GM12878 (cell line): ENCODE measurements around the gene ANKRD55.

Experiments
- EZH2 ChIP-seq: IDR thresholded peaks from 2 replicates; pipeline ENCODE4 v1.6.1; 2012; ENCODE audit warnings: low read depth, mild to moderate bottlenecking, control low read depth, inconsistent platforms, low read length, borderline replicate concordance; ENCODE audit not compliant: control insufficient read depth
- GABPA ChIP-seq: IDR thresholded peaks from 2 replicates; pipeline ENCODE4 v1.6.1; 2014; ENCODE audit warnings: antibody characterized with exemption, low read depth, mild to moderate bottlenecking, inconsistent platforms
- NFYB ChIP-seq: IDR thresholded peaks from 2 replicates; pipeline ENCODE4 v1.6.1; 2011; ENCODE audit warnings: low read depth, mild to moderate bottlenecking, low read length, improper control_type of control experiment, moderate library complexity; ENCODE audit not compliant: insufficient read depth
- TF ChIP-seq, protein P1 (sequence below): fragments of 450-650 bp; IDR thresholded peaks from 2 replicates; pipeline ENCODE4 v1.6.1; 2017; ENCODE audit warnings: mild to moderate bottlenecking
- TF ChIP-seq, protein P2 (sequence below), 3 experiments: IDR thresholded peaks in 2 of 3; conservative IDR thresholded peaks in 1 of 3; 2 replicates each; pipeline ENCODE4 v1.5.1; 2011; ENCODE audit warnings: low read depth in 3 of 3, low read length in 3 of 3, mild to moderate bottlenecking in 3 of 3, control low read depth in 2 of 3, moderate library complexity in 2 of 3, inconsistent platforms in 1 of 3, mixed read lengths in 1 of 3; ENCODE audit not compliant: control insufficient read depth in 2 of 3, insufficient read depth in 1 of 3; ENCODE audit errors: extremely low read depth in 1 of 3
- TF ChIP-seq, protein P3 (sequence below): IDR thresholded peaks from 2 replicates; pipeline ENCODE4 v1.6.1; 2011; ENCODE audit warnings: low read depth, low read length, improper control_type of control experiment, borderline replicate concordance

DNA sequence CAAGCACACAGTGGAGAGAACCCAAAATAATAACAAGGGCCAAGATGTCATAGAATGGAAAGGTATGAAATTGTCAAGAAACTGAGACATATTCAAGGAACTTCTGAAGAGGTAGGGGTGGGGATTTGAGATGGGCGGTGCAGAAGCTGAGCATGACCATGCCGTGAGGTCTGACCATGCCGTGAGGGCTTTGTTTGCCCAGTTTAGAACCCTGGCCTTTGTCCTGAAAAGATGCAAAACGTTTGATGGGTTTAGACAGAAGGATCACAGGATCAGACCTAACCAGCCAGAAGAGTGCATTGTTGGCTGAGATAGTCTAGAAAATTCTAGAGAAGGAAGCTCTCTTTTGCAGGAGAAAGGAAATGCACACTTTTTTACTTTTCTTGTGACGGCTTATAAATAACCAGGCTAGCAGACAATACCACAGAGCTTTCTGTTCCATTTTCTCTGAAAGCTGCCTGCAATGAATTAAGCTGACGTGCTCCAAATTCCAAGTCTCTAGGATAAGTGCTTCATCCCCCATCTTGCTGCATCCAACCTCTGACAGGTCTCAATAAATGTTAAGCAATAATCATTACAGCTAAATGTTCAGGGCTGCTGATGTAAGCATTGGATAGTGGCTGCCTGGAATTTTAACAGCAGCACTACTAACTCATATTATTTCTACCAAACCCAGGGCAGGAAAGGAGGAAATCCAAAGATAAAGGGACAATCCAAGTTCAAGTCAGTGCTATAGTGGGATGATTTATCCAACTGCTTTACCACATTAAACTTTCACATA, 127.4 kb downstream of the ANKRD55 start:
- TF ChIP-seq GABPA = no peak
- no peak for TF ChIP-seq EZH2
- TF ChIP-seq, protein P1, sequence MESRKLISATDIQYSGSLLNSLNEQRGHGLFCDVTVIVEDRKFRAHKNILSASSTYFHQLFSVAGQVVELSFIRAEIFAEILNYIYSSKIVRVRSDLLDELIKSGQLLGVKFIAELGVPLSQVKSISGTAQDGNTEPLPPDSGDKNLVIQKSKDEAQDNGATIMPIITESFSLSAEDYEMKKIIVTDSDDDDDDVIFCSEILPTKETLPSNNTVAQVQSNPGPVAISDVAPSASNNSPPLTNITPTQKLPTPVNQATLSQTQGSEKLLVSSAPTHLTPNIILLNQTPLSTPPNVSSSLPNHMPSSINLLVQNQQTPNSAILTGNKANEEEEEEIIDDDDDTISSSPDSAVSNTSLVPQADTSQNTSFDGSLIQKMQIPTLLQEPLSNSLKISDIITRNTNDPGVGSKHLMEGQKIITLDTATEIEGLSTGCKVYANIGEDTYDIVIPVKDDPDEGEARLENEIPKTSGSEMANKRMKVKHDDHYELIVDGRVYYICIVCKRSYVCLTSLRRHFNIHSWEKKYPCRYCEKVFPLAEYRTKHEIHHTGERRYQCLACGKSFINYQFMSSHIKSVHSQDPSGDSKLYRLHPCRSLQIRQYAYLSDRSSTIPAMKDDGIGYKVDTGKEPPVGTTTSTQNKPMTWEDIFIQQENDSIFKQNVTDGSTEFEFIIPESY = no peak
- TF ChIP-seq, protein P2, sequence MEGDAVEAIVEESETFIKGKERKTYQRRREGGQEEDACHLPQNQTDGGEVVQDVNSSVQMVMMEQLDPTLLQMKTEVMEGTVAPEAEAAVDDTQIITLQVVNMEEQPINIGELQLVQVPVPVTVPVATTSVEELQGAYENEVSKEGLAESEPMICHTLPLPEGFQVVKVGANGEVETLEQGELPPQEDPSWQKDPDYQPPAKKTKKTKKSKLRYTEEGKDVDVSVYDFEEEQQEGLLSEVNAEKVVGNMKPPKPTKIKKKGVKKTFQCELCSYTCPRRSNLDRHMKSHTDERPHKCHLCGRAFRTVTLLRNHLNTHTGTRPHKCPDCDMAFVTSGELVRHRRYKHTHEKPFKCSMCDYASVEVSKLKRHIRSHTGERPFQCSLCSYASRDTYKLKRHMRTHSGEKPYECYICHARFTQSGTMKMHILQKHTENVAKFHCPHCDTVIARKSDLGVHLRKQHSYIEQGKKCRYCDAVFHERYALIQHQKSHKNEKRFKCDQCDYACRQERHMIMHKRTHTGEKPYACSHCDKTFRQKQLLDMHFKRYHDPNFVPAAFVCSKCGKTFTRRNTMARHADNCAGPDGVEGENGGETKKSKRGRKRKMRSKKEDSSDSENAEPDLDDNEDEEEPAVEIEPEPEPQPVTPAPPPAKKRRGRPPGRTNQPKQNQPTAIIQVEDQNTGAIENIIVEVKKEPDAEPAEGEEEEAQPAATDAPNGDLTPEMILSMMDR (IDR thresholded peaks at IDR 0.05 in 2 of 3, conservative IDR thresholded peaks at IDR 0.05 in 1 of 3; ENCODE audit: control insufficient read depth in 2 of 3, extremely low read depth in 1 of 3, insufficient read depth in 1 of 3, low read depth in 3 of 3, low read length in 3 of 3) = no peak
- no peak for TF ChIP-seq NFYB
- TF ChIP-seq, protein P3, sequence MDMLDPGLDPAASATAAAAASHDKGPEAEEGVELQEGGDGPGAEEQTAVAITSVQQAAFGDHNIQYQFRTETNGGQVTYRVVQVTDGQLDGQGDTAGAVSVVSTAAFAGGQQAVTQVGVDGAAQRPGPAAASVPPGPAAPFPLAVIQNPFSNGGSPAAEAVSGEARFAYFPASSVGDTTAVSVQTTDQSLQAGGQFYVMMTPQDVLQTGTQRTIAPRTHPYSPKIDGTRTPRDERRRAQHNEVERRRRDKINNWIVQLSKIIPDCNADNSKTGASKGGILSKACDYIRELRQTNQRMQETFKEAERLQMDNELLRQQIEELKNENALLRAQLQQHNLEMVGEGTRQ = no peak
